ENCODE data around the gene STMN3.
A peak's percentile ranks its signal among the peaks of the same experiment; 100 is the strongest.

The STMN3 gene

GRCh38 chr20:63686492-63687321, 33.5 kb upstream of the STMN3 start:
- TF ChIP-seq ZNF677 (tag by site-specific recombination; IDR thresholded peaks at IDR 0.05), result no peak
- TF ChIP-seq ELK4 (IDR thresholded peaks at IDR 0.05; ENCODE audit: borderline replicate concordance, low read depth, low read length), result no peak
- no peak for TF ChIP-seq ZNF660 (tag by site-specific recombination; IDR thresholded peaks at IDR 0.05)
- peak; percentile 58; the same call in 1 of the 2 replicates for TF ChIP-seq KLF1 (tag by site-specific recombination; IDR thresholded peaks at IDR 0.05)
- TF ChIP-seq ZNF768 (tag by site-specific recombination; IDR thresholded peaks at IDR 0.05), result no peak
- TF ChIP-seq ATF2 (tag by site-specific recombination; IDR thresholded peaks at IDR 0.05; ENCODE audit: low read depth), result no peak
- POLR2A ChIA-PET, result no interaction called here
- H3K4me1 ChIP-seq (ENCODE audit: control insufficient read depth, insufficient read depth, low read length), result no peaks in the 10 kb centered on the region
- no peak overlapping the region for H3K4me3 ChIP-seq (ENCODE audit: low read depth, low read length)
- CTCF ChIA-PET, result no interaction called here
- no peaks in the 10 kb centered on the region for H3K9me3 ChIP-seq (ENCODE audit: control insufficient read depth, insufficient read depth, low read depth, low read length)
- no peak overlapping the region for H3K27ac ChIP-seq (ENCODE audit: extremely low read depth, low read depth, low read length)
- peaks cover 0 to 5% of the 10 kb centered on the region in 2 experiments; a peak in 1 of 3 replicates for H3K36me3 ChIP-seq (ENCODE audit: control insufficient read depth in 2 of 2, insufficient read depth in 1 of 2, low read length in 2 of 2)

GRCh38 chr20:63686094-63686491, 32.9 kb upstream of the STMN3 start:
- ChIA-PET CTCF (no interaction called here), POLR2A (no interaction called here)
- H3K9me3 ChIP-seq (ENCODE audit: control insufficient read depth, insufficient read depth, low read depth, low read length), result no peaks in the 10 kb centered on the region
- peaks cover 0 to 5% of the 10 kb centered on the region in 2 experiments; a peak in 1 of 3 replicates for H3K36me3 ChIP-seq (ENCODE audit: control insufficient read depth in 2 of 2, insufficient read depth in 1 of 2, low read length in 2 of 2)
- H3K27ac ChIP-seq (ENCODE audit: extremely low read depth, low read depth, low read length), result no peak overlapping the region
- TF ChIP-seq ZBTB6 (tag by site-specific recombination; IDR thresholded peaks at IDR 0.05), result 0 out of 2 replicates have a peak, but pooled peaks have one; percentile 16
- TF ChIP-seq ZNF132 (tag by site-specific recombination; IDR thresholded peaks at IDR 0.05; ENCODE audit: borderline replicate concordance), result no peak
- TF ChIP-seq ZNF155 (tag by site-specific recombination; IDR thresholded peaks at IDR 0.05), result no peak
- TF ChIP-seq ZNF768 (tag by site-specific recombination; IDR thresholded peaks at IDR 0.05), result no peak
- H3K4me1 ChIP-seq (ENCODE audit: control insufficient read depth, insufficient read depth, low read length), result no peaks in the 10 kb centered on the region
- H3K4me3 ChIP-seq (ENCODE audit: low read depth, low read length), result no peak overlapping the region

GRCh38 chr20:63685269-63686026, 32.2 kb upstream of the STMN3 start:
- peaks cover 0 to 5% of the 10 kb centered on the region in 2 experiments; a peak in 1 of 3 replicates for H3K36me3 ChIP-seq (ENCODE audit: control insufficient read depth in 2 of 2, insufficient read depth in 1 of 2, low read length in 2 of 2)
- no peaks in the 10 kb centered on the region for H3K4me1 ChIP-seq (ENCODE audit: control insufficient read depth, insufficient read depth, low read length)
- no peak overlapping the region for H3K4me3 ChIP-seq (ENCODE audit: low read depth, low read length)
- CTCF ChIA-PET, result no interaction called here
- no peaks in the 10 kb centered on the region for H3K9me3 ChIP-seq (ENCODE audit: control insufficient read depth, insufficient read depth, low read depth, low read length)
- TF ChIP-seq ZNF239 (tag by site-specific recombination; IDR thresholded peaks at IDR 0.05) (no peak), HIC1 (tag by site-specific recombination; IDR thresholded peaks at IDR 0.05) (0 out of 2 replicates have a peak, but pooled peaks have one; percentile 37), KLF8 (tag by site-specific recombination; IDR thresholded peaks at IDR 0.05) (no peak), GLIS2 (tag by site-specific recombination; IDR thresholded peaks at IDR 0.05) (peak; percentile 22; the same call in 1 of the 2 replicates)
- no peak overlapping the region for H3K27ac ChIP-seq (ENCODE audit: extremely low read depth, low read depth, low read length)
- POLR2A ChIA-PET, result no interaction called here

Data from HEK293 (cell line).